AG04450 (cell line): ENCODE measurements around the gene SPO11. TPM values are rescaled to one million over a fixed set of nuclear protein-coding genes. Genes with fewer than 3 reads are reported as not detected.

ENCODE experiments used
- CTCF ChIA-PET: fragments of 300-600, 350-600 bp; formaldehyde crosslinking; extraction: SDS; loops from one replicate; lab custom pipeline; 2022; ENCODE audit warnings: antibody characterized with exemption, inconsistent platforms; lab: Charles Lee
- POLR2A ChIA-PET: fragments of 350-600 bp; formaldehyde crosslinking; extraction: SDS; loops from one replicate; lab custom pipeline; 2021; ENCODE audit warnings: antibody characterized with exemption, inconsistent platforms; lab: Yijun Ruan, JAX
- DNase-seq: peaks from one replicate; pipeline ENCODE4 v3.0.0-alpha.2; 2011; ENCODE audit warnings: low read depth, low spot score
- H3K27ac ChIP-seq: one replicate; pipeline ENCODE4 v1.5.1; 2012; ENCODE audit warnings: low read depth, low read length, control low read depth
- H3K27me3 ChIP-seq: one replicate; pipeline ENCODE4 v1.6.0; 2012; ENCODE audit warnings: low read length; ENCODE audit not compliant: control insufficient read depth, insufficient read depth
- H3K4me3 ChIP-seq: 2 replicates; pipeline ENCODE4 v1.5.1; 2011; ENCODE audit warnings: mild to moderate bottlenecking, low read depth, low read length, control low read depth
- H3K9me3 ChIP-seq: 2 replicates; pipeline ENCODE4 v1.5.1; 2012; ENCODE audit warnings: low read length; ENCODE audit not compliant: control insufficient read depth, insufficient read depth
- polyA minus RNA-seq: library from RNA; depleted of rRNA, polyadenylated mRNA; stranded (reverse); fragments of >200 nt; gene quantifications from 2 replicates; pipeline ENCODE4 v1.2.3, GENCODE V29; 2011; rRNA and poly(A)+ RNA removed
- polyA plus RNA-seq: library from polyadenylated mRNA; depleted of rRNA; stranded (reverse); fragments of >200 nt; gene quantifications from 2 replicates; pipeline ENCODE4 v1.2.3, GENCODE V29; 2011; rRNA removed
- TF ChIP-seq, protein P1 (sequence below): IDR thresholded peaks from 2 replicates; pipeline ENCODE4 v1.5.1; 2011; ENCODE audit warnings: low read depth, low read length, control low read depth, inconsistent platforms

Gene SPO11, protein sequence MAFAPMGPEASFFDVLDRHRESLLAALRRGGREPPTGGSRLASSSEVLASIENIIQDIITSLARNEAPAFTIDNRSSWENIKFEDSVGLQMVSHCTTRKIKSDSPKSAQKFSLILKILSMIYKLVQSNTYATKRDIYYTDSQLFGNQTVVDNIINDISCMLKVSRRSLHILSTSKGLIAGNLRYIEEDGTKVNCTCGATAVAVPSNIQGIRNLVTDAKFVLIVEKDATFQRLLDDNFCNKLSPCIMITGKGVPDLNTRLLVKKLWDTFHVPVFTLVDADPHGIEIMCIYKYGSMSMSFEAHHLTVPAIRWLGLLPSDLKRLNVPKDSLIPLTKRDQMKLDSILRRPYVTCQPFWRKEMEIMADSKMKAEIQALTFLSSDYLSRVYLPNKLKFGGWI
- not detected in 2 replicates for polyA plus RNA-seq
- polyA minus RNA-seq: not detected in 2 replicates

GRCh38 chr20:57329608-57330221 is at the start of gene SPO11:
Gene SPO11 (plus strand): TSS chr20:57329803. CDS start chr20:57329868, 65 bp downstream.
- POLR2A ChIA-PET: no interaction called here
- H3K27me3 ChIP-seq: peaks cover 8% of the 10 kb centered on the region
- TF ChIP-seq, protein P1, sequence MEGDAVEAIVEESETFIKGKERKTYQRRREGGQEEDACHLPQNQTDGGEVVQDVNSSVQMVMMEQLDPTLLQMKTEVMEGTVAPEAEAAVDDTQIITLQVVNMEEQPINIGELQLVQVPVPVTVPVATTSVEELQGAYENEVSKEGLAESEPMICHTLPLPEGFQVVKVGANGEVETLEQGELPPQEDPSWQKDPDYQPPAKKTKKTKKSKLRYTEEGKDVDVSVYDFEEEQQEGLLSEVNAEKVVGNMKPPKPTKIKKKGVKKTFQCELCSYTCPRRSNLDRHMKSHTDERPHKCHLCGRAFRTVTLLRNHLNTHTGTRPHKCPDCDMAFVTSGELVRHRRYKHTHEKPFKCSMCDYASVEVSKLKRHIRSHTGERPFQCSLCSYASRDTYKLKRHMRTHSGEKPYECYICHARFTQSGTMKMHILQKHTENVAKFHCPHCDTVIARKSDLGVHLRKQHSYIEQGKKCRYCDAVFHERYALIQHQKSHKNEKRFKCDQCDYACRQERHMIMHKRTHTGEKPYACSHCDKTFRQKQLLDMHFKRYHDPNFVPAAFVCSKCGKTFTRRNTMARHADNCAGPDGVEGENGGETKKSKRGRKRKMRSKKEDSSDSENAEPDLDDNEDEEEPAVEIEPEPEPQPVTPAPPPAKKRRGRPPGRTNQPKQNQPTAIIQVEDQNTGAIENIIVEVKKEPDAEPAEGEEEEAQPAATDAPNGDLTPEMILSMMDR: no peak
- CTCF ChIA-PET: interaction anchor here (1.0 kb wide), 1 partner anchor 17 kb away, joined by 3 read pairs; no protein-coding TSS in a partner anchor
- H3K9me3 ChIP-seq: no peaks in the 10 kb centered on the region; the same call in 1 of the 2 replicates
- no peak within 1 kb of the TSS for H3K27ac ChIP-seq
- no peak within 1 kb of the TSS for H3K4me3 ChIP-seq
- no peak for DNase-seq

GRCh38 chr20:57280221-57280620 is 49.4 kb upstream of the SPO11 start:
- DNase-seq: no peak
- CTCF ChIA-PET: no interaction called here
- H3K4me3 ChIP-seq: no peak overlapping the region
- TF ChIP-seq, protein P1: no peak
- no peak overlapping the region for H3K27ac ChIP-seq
- POLR2A ChIA-PET: no interaction called here
- no peaks in the 10 kb centered on the region for H3K9me3 ChIP-seq
- H3K27me3 ChIP-seq: peaks cover 5% of the 10 kb centered on the region

DNA sequence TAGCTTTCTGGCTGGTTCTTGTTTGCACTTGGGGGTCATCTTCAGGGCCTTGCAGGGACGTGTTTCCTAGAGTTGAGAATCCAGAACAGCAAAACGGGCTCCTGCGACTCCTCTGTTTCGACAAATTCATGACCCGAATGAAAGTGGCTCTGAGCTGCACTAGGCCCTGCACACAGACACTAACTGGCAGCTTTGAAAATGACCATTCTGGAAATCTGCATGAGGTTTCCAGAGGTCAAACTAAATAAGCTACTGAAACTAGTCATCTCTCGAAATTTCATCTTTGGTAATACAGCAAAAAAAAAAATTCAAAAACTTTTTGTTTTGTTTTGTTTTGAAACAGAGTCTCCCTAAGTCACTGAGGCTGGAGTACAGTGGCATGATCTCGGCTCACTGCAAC is 47.7 kb upstream of the SPO11 start:
- DNase-seq: no peak
- ChIA-PET POLR2A (no interaction called here), CTCF (interaction anchor here (0.6 kb wide), 1 partner anchor 92 kb away, joined by 4 read pairs; no protein-coding TSS in a partner anchor)
- H3K4me3 ChIP-seq: no peak overlapping the region
- TF ChIP-seq, protein P1: no peak
- H3K9me3 ChIP-seq: no peaks in the 10 kb centered on the region
- peaks cover 5% of the 10 kb centered on the region for H3K27me3 ChIP-seq
- H3K27ac ChIP-seq: no peak overlapping the region

- CTCF ChIA-PET: no interaction called here
- TF ChIP-seq, protein P1: no peak
- DNase-seq: no peak
- no peak overlapping the region for H3K4me3 ChIP-seq
- no peaks in the 10 kb centered on the region for H3K9me3 ChIP-seq
- H3K27me3 ChIP-seq: peaks cover 7% of the 10 kb centered on the region
- POLR2A ChIA-PET: no interaction called here
- no peak overlapping the region for H3K27ac ChIP-seq
Measured at GRCh38 chr20:57282670-57283361, 46.8 kb upstream of the SPO11 start.
